GF-D8 (cell line): ENCODE results near the gene RSBN1L.
A peak's percentile ranks its signal among the peaks of the same experiment; 100 is the strongest.
"Not testable (repeated sequence)": the region's sequence is repeated elsewhere in the genome, so short reads cannot be mapped to it uniquely, and the experiment has no call there.

ENCODE experiments used
- DNase-seq: peaks from one replicate; lab custom pipeline; 2025; lab: John Stamatoyannopoulos, UW

Gene RSBN1L

GRCh38 chr7:77770316-77770715 lies 74.1 kb downstream of the RSBN1L start:
- no peak for DNase-seq

- no peak for DNase-seq
Measured at GRCh38 chr7:77771901-77772300, 75.6 kb downstream of the RSBN1L start.

GRCh38 chr7:77778535-77778934 lies 82.3 kb downstream of the RSBN1L start:
- DNase-seq: no peak

GRCh38 chr7:77782383-77782782 lies 86.1 kb downstream of the RSBN1L start:
- DNase-seq: no peak

- no peak for DNase-seq
Measured at GRCh38 chr7:77783111-77783510, 86.9 kb downstream of the RSBN1L start.

- no peak for DNase-seq
Measured at GRCh38 chr7:77783545-77783944, 87.3 kb downstream of the RSBN1L start.

GRCh38 chr7:77784426-77784825 lies 88.2 kb downstream of the RSBN1L start:
- not testable (repeated sequence) for DNase-seq

GRCh38 chr7:77786018-77786417 lies 89.8 kb downstream of the RSBN1L start:
- DNase-seq: no peak

GRCh38 chr7:77786741-77787140 lies 90.5 kb downstream of the RSBN1L start:
- no peak for DNase-seq

- DNase-seq: no peak
Measured at GRCh38 chr7:77788327-77788902, 92.2 kb downstream of the RSBN1L start.

GRCh38 chr7:77791336-77791735 lies 95.1 kb downstream of the RSBN1L start:
- no peak for DNase-seq

GRCh38 chr7:77791956-77792355 lies 95.7 kb downstream of the RSBN1L start:
- no peak for DNase-seq

GRCh38 chr7:77794000-77794399 lies 97.7 kb downstream of the RSBN1L start:
- no peak for DNase-seq

- no peak for DNase-seq
Measured at GRCh38 chr7:77796109-77796508, 99.8 kb downstream of the RSBN1L start.

GRCh38 chr7:77796960-77797359 lies 100.7 kb downstream of the RSBN1L start:
- no peak for DNase-seq

GRCh38 chr7:77797734-77798393 lies 101.6 kb downstream of the RSBN1L start:
- DNase-seq: no peak

GRCh38 chr7:77798394-77799077 lies 102.3 kb downstream of the RSBN1L start, which contains the start of the genes PHTF2 and TMEM60:
PHTF2 (plus strand) TSS chr7:77798773.
TMEM60 (minus strand) TSS chr7:77798434; CDS start chr7:77794373, 4,061 bp downstream.
- DNase-seq: peak; percentile 100

- peak; percentile 62 for DNase-seq
Measured at GRCh38 chr7:77799078-77799964, 103.1 kb downstream of the RSBN1L start.

GRCh38 chr7:77800158-77800557 lies 103.9 kb downstream of the RSBN1L start:
- DNase-seq: no peak

GRCh38 chr7:77800730-77801129 lies 104.5 kb downstream of the RSBN1L start:
- no peak for DNase-seq

GRCh38 chr7:77802557-77803405 lies 106.5 kb downstream of the RSBN1L start:
- peak; percentile 65 for DNase-seq
